Stromal cell of bone marrow (primary cell): Measurements from ENCODE around the gene C10orf90.
"Not testable (repeated sequence)": the region's sequence is repeated elsewhere in the genome, so short reads cannot be mapped to it uniquely, and the experiment has no call there.

ENCODE experiments used
- DNase-seq: peaks from one replicate; pipeline ENCODE4 v3.0.0-alpha.2; 2012; ENCODE audit warnings: low read depth

C10orf90 gene

DNA sequence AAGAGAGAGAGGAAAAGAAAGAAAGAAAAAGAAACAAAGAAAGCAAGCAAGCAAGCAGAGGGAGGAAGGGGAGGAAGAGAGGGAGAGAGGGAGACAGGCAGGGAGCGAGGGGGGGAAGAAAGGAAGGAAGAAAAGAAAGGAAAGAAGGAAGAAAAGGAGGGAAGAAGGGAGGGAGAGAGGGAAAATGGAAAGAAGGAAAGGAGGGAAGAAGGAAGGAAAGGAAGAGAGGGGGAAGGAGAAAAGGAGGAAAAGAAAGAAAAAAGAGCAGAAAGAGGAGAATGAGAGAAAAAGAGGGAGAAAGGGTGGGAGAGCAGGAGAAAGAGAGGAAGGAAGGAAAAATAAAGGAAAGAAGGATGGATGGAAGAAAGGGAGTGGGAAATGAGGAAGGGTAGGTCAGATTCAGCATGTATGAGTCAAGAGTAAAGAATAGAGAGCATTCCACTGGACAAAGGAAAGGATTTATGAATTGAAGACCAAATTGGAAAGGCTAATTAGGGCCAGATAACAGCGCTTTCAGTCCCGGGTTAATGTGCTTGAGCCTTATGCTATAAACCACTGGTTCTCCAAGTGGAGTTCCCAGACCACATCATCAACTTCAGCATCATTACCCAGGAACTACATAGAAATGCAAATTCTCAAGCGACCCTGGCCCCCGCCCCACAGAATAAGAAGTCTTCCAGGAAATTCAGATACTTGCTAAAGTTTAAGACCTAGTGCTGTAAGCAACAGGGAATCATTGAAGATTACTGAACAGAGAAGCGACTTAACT is 85.1 kb downstream of the C10orf90 start:
- no peak for DNase-seq

DNA sequence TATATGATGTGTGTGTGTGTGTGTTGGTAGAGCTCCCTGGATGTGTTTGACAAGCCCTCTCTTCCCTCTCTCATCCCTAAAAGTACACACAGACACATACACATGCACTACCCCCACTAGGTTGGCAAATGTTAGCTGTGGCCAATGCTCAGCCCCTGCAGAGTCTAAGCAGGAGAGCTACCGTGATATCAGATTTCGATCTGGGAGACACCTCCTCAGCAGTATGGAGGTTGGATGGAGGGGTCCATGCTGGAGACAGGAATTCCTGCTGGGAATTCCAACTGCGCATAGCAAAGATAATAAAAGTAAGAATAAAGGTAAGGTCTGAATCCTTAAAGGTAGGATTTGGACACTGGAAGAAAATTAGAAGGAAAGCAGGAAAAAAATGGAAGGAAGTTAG is 85.7 kb downstream of the C10orf90 start:
- no peak for DNase-seq

DNA sequence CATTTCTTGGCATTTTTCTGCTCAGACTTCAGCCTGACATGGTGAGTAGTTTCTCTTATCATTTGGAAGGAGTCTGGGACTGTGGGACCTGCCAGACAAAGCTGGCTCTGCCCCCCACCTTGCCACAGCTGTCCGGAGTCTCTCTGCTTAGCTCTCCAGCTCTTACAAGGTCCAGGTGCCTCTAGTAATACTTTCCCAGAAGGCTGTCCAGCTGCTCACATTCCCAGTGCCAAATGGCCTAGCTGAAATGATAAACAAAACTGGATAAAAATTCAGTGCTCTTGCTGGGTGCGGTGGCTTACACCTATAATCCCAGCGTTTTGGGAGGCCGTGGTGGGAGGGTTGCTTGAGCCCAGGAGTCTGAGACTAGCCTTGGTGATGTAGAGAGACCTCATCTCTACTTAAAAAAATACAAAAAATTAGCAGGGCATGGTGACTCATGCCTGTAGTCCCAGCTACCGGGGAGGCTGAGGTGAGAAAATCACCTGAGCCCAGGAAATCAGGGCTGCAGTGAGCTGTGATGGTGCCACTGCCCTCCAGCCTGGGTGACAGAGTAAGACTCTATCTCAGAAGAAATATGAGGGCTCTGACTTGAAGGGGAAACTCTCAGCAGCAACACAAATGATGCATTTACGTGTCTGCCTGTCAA is 86.8 kb downstream of the C10orf90 start:
- no peak for DNase-seq

DNA sequence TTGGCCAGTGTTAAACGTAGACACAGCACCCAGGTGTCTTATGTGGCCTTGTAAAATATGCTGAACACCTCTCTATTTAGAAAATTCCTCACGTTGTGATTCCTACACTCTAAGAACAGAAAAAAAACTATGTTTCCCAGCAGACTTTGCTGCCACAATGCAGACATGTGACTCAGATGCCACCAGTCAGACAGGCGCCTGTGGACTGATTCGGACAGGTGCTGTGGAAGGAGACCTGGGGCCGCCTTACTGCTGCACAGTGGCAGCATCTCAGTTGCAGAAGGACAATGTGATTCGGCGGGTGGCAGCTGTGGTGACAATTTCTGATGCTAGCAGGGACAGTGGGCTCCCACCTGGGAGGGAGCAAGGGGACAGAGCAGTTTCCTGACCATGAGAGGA is 88.8 kb downstream of the C10orf90 start:
- DNase-seq: no peak

DNA sequence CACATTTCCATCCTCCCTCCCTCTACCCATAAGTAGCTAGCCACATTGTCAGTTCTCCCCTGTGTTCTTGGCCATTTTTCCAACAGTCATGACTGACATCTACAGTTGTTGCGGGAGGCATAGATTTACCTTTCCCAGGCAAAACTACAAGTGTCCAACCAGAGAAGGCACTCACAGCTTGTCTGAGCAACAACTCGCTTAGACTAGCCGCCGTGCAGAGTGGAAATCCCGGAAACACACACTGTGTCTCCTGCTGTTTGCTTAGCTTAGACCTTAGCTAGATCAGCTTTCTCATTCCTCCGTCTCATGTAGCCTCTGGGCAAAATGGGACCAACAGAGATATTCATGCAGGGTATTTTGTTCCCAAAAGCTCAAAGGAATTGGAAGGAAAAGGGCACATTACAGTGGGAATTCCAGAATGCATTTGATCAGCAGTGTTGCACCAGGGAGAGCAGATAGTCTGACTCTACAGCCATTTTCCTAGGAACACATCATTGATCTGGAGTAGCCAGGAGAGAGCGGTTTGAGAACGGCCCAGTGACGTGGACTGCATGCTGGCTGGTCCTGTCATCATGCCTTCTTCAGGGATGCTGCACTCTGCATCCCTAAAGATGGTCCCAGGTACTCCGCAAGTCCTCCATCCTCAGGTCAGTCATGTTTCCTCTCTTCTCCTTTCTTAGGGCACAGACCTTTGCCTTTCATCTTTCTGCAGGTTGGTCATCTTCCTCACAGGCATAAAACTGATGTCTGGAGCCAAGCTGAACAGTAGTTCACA is 89.4 kb downstream of the C10orf90 start:
- DNase-seq: no peak

DNA sequence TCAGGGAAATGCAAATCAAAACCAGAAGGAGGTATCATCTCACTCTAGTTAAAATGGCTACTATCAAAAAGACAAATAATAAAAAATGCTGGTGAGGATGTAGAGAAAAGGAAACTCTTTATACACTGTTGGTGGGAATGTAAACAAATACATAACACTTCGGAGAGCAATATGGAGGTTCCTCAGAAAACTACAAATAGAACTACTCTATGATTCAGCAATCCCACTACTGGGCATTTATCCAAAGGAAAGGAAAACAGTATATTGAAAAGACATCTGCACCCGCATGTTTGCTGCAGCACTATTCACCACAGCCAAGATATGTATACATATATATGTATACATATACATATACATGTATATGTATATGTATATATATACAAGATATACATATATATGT is 94.2 kb downstream of the C10orf90 start:
- no peak for DNase-seq

DNA sequence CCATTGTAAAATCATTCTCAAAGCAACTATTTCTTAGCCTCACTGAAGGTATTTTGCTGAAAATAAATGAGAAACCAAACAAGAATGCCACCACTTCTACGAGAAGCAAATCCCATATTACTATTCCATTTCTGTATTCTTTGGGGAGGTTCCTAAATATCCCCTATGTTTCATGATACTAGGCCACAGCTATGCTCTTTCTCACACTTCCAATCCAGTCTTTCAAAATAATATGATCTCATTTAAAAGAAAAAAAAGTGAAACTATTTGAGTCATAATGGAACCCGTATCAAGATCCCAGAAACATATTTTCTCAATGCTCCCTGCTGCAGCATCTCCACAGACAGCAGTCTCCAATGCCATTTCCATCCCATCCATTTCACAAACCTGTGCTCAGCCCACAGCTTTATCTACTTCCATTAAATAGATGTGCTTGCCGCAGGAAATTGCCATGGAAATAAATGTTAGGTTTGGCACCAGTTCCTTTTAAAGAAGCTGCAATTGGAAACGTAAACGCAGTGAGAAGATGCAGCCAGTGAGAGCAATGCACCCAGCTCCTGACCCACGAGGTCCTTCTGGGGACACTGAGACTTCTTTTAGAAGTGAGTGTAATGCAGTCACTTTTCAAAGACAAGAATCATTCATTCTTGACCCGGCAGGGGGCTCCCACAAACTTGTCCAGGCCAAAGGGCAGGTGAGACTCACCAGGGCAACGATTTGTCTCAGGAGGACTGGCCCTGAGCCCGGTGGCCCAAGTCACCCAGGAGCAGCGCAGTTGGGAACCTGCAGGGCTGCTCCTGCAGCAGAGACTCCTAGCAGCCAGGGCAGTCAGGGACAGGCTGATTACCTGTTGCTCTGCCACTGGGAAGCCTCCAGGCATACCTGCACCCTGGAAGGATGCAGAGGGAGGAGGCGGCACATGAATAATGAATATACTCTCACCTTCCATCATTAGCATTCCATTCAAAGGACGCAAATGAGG is 99.6 kb downstream of the C10orf90 start:
- no peak for DNase-seq

DNA sequence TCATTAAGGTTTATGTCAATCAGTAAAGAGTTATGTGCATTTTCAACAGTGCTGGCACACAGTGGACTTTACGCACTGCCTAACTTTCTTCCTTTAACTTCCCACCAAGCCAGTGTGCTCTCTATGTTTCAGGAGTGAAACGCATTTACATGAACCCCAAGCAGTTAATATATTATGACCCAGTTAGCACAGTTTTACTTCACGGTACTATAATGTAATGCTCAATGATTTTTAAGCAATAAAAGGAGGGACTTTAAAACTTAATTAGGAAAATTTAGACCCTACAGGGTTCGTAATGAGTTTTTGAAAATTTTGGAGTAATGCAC is 100.3 kb downstream of the C10orf90 start:
- DNase-seq: no peak

DNA sequence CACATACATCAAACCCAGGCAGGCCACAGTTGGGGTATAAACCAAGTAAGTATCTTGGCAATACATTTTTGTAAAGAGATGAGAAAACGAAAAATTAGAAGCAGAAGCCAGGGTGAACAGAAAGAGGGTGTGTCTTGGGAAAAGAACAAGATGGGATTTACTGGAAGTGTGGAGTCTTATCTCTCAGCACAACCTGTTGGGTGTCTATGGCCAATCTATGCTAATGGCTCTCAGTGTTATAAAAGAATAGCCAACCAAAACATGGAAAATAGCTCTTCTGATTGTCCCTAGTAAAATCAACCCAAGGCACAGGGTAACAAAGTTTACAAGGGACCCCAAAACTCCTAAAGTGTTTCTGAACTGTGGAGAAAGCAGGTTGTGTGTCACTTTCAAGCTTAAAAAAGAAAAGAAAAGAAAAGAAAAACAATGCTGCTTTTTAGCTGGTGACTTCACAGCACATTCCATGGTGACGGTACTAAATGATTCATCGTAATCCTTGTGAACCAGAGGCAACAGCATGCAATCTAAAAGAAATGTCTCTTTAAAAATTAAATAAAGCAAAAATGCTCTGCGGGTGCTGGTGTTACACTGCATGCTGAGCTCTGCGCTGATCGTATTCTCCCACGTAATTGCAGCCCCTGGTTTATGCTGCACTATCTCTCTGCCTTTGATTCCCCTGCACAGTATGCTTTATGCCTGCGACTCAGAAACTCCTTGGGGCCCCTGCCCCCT is 100.8 kb downstream of the C10orf90 start:
- DNase-seq: peak; percentile 83

DNA sequence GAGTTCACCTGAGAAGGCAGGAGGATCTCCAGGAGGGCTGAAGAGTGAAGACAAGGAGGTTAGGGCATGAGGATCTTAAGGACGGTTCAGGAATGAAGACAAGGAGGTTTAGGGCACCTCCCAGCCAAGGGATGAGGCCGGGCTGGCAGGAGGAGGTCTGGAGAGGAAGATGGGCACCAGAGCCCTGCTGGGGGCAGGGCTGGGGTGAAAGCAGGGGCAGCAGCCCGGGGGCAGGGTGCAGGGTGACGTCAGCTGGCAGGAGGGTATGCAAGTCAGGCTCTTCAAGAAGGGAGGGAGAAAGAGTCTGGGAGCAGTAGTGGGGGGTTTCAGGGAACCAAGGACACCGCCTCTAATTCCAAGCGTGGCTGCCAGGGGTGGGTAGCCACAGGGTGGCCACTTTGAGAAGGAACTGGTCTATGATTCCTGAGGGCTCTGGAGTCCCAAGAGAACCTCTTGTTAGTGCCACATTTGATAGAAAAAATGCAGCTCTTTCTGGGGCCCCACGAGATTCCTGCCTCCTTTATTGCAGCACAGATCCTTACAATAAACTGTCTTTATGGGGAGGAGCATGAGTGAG is 101.6 kb downstream of the C10orf90 start:
- DNase-seq: no peak

DNA sequence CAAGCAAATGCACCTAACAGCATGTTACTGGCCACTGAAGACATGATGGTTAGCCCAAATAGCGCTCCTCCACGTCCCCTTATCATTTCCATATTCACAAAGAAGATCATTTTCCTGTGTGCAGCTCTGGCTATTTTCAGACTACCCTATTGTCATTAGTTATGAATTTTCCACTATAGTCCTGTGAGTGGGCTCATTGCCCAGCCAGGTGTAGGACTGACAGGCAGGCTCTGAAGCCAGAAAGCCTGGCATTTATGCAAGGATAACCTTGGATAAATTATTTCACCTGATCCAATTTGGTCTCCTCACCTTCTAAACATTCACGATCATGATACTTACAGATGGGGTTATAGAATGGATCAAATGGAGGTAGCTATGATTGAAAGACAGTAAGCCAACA is 104.6 kb downstream of the C10orf90 start:
- no peak for DNase-seq

DNA sequence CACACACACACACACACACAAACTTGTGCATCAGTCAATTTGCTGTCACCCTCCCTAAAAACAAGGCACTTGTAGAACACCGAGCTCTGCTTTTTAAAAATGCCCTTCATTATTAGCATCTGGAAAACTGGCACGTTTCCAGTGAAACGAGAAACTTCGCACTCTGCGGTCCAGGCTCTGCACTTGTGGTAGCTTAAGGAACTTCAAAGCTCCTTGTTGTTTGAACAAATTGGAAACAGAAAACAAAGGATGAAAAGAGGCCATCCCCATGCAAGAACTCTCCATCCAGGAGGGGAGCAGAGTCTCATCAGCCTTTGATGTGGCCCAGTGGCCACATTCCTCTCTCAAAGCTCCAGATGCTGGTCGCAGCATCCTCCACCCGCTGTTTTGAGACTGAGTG is 105.1 kb downstream of the C10orf90 start:
- no peak for DNase-seq

DNA sequence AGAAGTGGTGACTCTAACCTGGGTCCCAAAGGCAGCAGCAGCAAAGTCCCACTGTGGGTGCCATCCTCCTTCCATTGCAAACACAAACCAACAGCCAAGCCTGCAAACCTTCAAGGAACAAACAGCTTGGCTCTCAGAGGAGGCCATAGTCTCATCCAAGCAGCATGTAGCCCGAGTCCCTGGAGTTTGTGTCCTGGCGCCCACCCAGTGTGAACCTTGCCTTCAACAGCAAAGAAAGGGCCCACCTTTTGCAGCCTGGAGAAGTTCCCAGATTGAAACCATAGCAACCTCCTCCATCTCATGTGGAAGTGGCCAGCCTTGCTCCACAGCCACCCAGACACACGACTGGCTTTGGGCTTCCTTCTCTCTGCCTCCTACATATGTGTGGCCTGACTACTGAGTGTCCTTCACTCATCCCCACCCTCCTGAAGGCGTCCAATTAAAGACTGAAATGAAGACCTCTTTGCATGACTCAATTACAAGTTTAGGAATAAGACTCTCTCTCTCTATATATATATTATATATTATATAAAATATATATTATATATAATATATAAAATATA is 106.1 kb downstream of the C10orf90 start:
- DNase-seq: no peak

DNA sequence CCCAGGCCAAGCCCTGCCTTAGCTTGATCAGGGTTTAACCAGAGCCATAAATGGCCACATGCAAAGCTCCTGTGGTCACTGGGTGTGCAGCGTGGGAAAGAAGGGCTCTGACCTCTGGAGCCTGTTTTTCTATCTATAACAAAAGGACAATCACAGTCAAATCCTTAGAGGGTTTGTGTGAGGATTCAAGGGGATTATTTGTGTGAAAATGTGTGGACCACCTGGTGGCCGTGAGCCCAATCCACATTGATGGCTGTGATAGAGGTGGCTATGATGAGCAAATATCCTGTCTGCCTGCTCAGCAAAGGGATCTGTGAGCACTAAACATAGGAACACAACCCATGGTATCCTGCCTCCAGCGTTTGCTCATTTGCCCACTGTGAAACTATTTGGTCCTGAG is 107.1 kb downstream of the C10orf90 start:
- no peak for DNase-seq

DNA sequence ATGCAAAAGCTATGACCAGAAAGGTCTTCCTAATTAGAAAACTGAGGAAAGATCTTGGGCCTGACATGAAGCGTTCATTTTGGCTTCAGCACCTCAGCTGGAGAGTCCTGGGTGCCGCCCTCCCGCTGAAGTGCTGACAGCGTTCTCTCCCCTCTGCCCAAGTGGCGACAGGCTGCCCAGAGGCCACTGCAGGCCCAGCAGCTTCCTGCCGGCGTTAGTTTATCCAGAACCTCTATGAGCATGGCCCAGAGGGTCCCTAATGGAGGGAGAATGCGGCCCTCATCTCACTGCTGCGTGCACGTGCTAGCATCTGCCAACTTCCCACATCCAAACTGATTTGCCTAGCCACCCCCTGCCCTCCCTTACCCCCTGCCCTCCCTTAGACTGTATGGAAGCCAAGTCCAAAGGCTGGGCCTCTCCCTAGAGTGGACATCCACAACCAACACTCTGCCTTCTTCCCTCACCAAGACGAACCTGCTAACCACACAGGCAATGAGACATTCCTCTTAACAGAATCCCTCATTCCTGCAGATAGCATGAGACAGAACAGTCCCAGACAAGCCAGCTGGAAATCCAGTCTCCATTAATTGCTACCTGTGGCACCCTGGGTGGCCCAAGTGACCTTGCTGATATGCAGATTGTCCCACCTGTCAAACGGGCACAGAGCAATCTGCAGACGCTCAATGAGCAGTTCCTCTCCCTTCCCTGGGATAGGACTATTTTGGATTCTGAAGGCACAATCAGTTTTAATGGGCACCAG is 108.4 kb downstream of the C10orf90 start:
- no peak for DNase-seq

DNA sequence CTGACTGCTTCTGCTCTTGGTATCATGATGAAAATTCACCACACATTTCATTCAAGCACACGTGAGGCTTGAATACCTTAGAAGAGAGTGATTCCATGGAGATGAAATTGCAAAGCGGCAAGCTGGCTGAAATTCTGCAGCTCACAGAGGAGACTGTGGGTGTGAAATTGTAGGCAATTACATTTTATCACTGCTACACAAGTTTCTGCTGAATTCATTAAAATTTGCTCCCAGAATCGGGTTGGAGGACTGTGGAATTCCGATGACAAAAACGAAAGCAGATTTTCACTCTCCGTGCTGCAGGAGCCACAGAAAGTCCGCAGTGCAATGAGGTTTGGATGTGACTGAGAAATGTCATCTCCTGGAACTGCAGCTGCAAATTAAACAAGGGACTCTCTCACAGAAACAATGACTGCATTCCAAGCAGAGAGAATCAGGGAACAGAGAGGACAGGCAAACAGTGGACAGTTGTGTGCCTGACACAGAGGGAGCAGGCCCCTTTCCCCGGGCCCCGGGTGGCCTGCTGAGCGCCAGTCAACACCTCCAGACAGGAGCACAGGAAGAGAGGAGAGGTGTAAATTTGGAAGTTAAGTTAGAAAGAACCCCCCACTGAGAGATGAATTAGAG is 109.1 kb downstream of the C10orf90 start:
- DNase-seq: no peak

DNA sequence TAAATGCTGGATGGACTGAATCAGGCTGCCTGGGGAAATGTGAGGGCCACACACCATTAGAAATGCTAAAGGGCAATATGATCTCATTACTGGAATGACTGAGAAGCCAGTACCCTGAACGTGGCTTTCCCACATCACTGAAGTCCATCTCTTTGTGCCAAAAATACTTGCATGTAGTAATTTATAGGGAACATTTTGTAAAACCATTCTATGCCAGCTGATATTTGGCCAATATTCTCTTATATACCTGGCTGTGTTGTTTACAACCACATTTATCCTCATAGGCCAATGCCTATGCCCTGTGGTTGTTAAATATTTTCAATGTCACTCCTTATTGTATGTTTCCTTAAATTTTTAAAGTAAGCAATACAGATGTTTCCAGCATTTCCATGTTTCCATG is 111.6 kb downstream of the C10orf90 start:
- DNase-seq: no peak

DNA sequence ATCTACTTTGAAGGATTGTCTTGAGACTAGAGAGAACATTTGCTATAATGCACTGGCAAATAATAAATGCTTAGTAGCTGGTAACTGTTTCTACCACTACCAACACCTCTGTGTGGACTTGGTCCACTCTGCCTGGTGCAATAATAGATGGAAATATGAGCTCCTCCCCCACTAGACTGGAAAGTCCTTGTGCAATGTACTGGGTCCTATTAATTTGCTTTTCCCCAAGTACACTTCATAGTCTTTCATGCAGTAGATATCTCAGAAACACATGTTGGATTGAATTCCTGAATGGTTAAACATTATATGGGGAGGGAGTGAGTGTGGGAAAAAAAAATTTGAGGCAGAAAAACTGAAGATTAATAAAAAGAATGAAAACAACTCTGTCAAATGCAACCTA is 119.3 kb downstream of the C10orf90 start:
- no peak for DNase-seq

DNA sequence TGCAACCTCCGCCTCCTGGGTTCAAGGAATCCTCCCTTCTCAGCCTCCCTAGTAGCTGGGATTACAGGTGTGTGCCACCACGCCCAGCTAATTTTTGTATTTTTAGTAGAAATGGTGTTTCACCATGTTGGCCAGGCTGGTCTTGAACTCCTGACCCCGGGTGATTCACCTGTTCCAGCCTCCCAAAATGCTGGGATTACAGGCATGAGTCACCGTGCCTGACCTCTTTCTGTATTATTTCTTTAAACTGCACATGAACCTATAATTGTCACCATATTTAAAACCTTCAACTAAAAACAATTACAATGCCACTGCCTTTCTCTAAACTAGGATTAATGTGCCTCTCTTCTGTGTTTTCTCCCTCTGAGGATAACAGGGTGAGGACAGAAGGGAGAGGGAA is 119.9 kb downstream of the C10orf90 start:
- not testable (repeated sequence) for DNase-seq
